PC-3 (cell line): ENCODE data around the gene ROR1. TPM values are rescaled to one million over a fixed set of nuclear protein-coding genes. Genes with fewer than 3 reads are reported as not detected.
A peak's percentile ranks its signal among the peaks of the same experiment; 100 is the strongest.

ENCODE experiments used
- ATAC-seq: fragments of 200-7000 bp; cut with Tn5 transposase; 2 replicates; pipeline ENCODE4 v1.9.1; 2020; ENCODE audit warnings: mild to moderate bottlenecking, moderate library complexity
- BruUV-seq: library from RNA; stranded (reverse); fragments of 400-500 nt; replicated peaks from 2 replicates; lab custom pipeline; 2021; lab: Mats Ljungman, UMichigan
- CTCF ChIA-PET: fragments of 300-600 bp; sonication (Branson Sonifier 250); formaldehyde crosslinking; loops from one replicate; lab custom pipeline; 2022; ENCODE audit warnings: antibody characterized with exemption; lab: Charles Lee
- POLR2A ChIA-PET: fragments of 300-600 bp; sonication (Branson Sonifier 250); formaldehyde crosslinking; loops from one replicate; lab custom pipeline; 2022; ENCODE audit warnings: antibody characterized with exemption; ENCODE audit not compliant: unreplicated experiment; lab: Charles Lee
- DNase-seq: peaks from one replicate; pipeline ENCODE4 v3.0.0-alpha.2; 2015
- H2AFZ ChIP-seq: fragments of 300-600 bp; sonication (generic); 2 replicates; pipeline ENCODE4 v1.6.0; 2016; ENCODE audit warnings: antibody characterized with exemption, low read length
- H3F3A ChIP-seq: fragments of 300-600 bp; sonication (generic); one replicate; pipeline ENCODE4 v1.6.0; 2017; ENCODE audit warnings: antibody characterized with exemption, low read length, control low read depth, mild to moderate bottlenecking; ENCODE audit not compliant: unreplicated experiment
- H3K27ac ChIP-seq: fragments of 300-600 bp; sonication (generic); 2 replicates; pipeline ENCODE4 v1.5.1; 2016; ENCODE audit warnings: mild to moderate bottlenecking, low read length
- H3K27me3 ChIP-seq: fragments of 300-600 bp; sonication (generic); 2 replicates; pipeline ENCODE4 v1.6.1; 2016; ENCODE audit warnings: low read length, mixed read lengths
- H3K36me3 ChIP-seq: fragments of 300-600 bp; sonication (generic); 2 replicates; pipeline ENCODE4 v1.6.1; 2016; ENCODE audit warnings: low read depth, mixed run types, low read length, mixed read lengths
- H3K4me1 ChIP-seq: fragments of 300-600 bp; sonication (generic); 2 replicates; pipeline ENCODE4 v1.5.1; 2016; ENCODE audit warnings: low read length; ENCODE audit not compliant: insufficient read depth
- H3K4me2 ChIP-seq: fragments of 300-600 bp; sonication (generic); 2 replicates; pipeline ENCODE4 v1.6.0; 2016; ENCODE audit warnings: low read length
- H3K4me3 ChIP-seq: fragments of 300-600 bp; sonication (generic); 2 replicates; pipeline ENCODE4 v1.5.1; 2016; ENCODE audit warnings: mild to moderate bottlenecking, low read length, mixed read lengths
- H3K79me2 ChIP-seq: fragments of 300-600 bp; sonication (generic); 2 replicates; pipeline ENCODE4 v1.6.1; 2017; ENCODE audit warnings: low read length, mixed read lengths
- H3K9ac ChIP-seq: fragments of 300-600 bp; sonication (generic); 2 replicates; pipeline ENCODE4 v1.6.0; 2016; ENCODE audit warnings: mild to moderate bottlenecking, low read length
- H3K9me2 ChIP-seq: fragments of 300-600 bp; sonication (generic); replicated peaks from 2 replicates; pipeline ENCODE4 v1.6.1; 2016; ENCODE audit warnings: mixed run types, low read length, mixed read lengths
- H3K9me3 ChIP-seq: fragments of 300-600 bp; sonication (generic); 2 replicates; pipeline ENCODE4 v1.6.1; 2016; ENCODE audit warnings: low read length, mixed read lengths
- H4K20me1 ChIP-seq: fragments of 300-600 bp; sonication (generic); 2 replicates; pipeline ENCODE4 v1.6.1; 2016; ENCODE audit warnings: low read length, mixed read lengths
- EZH2 ChIP-seq: fragments of 300-600 bp; sonication (generic); IDR thresholded peaks from one replicate; pipeline ENCODE4 v1.6.1; 2017; ENCODE audit warnings: antibody characterized with exemption, mild to moderate bottlenecking, low read length; ENCODE audit not compliant: unreplicated experiment
- EZH2phosphoT487 ChIP-seq: fragments of 300-600 bp; sonication (generic); IDR thresholded peaks from 2 replicates; pipeline ENCODE4 v1.6.1; 2018; ENCODE audit warnings: mild to moderate bottlenecking, antibody characterized with exemption, low read length, borderline replicate concordance
- intact Hi-C: fragments of 100-400 bp; cut with micrococcal nuclease; formaldehyde crosslinking; loops from 2 replicates; pipeline ENCODE4 v1.9.0; 2023
- total RNA-seq: library from RNA; depleted of rRNA; stranded (reverse); fragments of >200 nt; gene quantifications from 2 replicates; pipeline ENCODE4 v1.2.3, GENCODE V29; 2014
- TF ChIP-seq, protein P1 (sequence below): fragments of 300-600 bp; sonication (generic); conservative IDR thresholded peaks from 2 replicates; pipeline ENCODE4 v1.5.1; 2017; ENCODE audit warnings: antibody characterized with exemption, low read depth, mild to moderate bottlenecking, low read length

ROR1 gene
- total RNA-seq, 1 experiment from 2014 or later: 16.5 TPM

GRCh38 chr1:64186138-64186897 lies 412.5 kb downstream of the ROR1 start:
- Histone ChIP-seq H3K79me2 (no peaks in the 10 kb centered on the region), H3K27ac (no peak overlapping the region), H3K4me1 (peaks cover 32% of the 10 kb centered on the region), H3K9me3 (no peaks in the 10 kb centered on the region), H3F3A (no peaks in the 10 kb centered on the region), H3K9ac (no peak overlapping the region), H3K36me3 (no peaks in the 10 kb centered on the region), H3K9me2 (no peaks in the 10 kb centered on the region), H3K4me3 (no peak overlapping the region), H3K4me2 (no peak overlapping the region), H3K27me3 (no peaks in the 10 kb centered on the region), H4K20me1 (no peaks in the 10 kb centered on the region), H2AFZ (no peak overlapping the region)
- ATAC-seq: no peak
- BruUV-seq: no TSS peak
- CTCF ChIA-PET: no interaction called here
- no peak for TF ChIP-seq EZH2
- TF ChIP-seq EZH2phosphoT487: no peak
- TF ChIP-seq, protein P1, sequence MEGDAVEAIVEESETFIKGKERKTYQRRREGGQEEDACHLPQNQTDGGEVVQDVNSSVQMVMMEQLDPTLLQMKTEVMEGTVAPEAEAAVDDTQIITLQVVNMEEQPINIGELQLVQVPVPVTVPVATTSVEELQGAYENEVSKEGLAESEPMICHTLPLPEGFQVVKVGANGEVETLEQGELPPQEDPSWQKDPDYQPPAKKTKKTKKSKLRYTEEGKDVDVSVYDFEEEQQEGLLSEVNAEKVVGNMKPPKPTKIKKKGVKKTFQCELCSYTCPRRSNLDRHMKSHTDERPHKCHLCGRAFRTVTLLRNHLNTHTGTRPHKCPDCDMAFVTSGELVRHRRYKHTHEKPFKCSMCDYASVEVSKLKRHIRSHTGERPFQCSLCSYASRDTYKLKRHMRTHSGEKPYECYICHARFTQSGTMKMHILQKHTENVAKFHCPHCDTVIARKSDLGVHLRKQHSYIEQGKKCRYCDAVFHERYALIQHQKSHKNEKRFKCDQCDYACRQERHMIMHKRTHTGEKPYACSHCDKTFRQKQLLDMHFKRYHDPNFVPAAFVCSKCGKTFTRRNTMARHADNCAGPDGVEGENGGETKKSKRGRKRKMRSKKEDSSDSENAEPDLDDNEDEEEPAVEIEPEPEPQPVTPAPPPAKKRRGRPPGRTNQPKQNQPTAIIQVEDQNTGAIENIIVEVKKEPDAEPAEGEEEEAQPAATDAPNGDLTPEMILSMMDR: no peak
- intact Hi-C loops: no loop called here
- POLR2A ChIA-PET: no interaction called here
- DNase-seq: no peak

DNA sequence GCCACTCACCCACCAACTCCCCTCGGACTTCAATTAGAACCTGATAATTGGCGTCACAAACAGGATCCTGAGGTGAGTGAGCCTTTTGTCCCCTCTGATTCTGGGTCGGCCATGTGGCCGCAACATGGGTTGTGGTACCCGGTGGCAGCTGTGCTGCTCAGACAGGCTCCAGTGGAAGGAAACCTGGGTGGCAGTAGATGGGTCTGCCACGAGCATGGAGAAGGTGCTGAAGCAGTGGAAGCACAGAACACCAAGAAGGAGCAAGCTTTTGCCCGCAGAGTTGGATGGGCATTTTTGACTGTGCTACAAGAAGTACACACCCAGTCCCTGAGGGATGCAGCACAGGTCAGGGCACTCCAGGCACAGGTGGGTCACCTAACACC lies 413.1 kb downstream of the ROR1 start:
- intact Hi-C loops: no loop called here
- no peak overlapping the region for H2AFZ ChIP-seq
- no peaks in the 10 kb centered on the region for H3K36me3 ChIP-seq
- H3K4me1 ChIP-seq: peaks cover 32% of the 10 kb centered on the region
- H3K9me2 ChIP-seq: no peaks in the 10 kb centered on the region
- no peaks in the 10 kb centered on the region for H3K79me2 ChIP-seq
- DNase-seq: no peak
- no peak overlapping the region for H3K4me3 ChIP-seq
- H4K20me1 ChIP-seq: no peaks in the 10 kb centered on the region
- ChIA-PET CTCF (no interaction called here), POLR2A (no interaction called here)
- no peak overlapping the region for H3K4me2 ChIP-seq
- no TSS peak for BruUV-seq
- H3F3A ChIP-seq: no peaks in the 10 kb centered on the region
- TF ChIP-seq EZH2phosphoT487: no peak
- TF ChIP-seq, protein P1: no peak
- TF ChIP-seq EZH2: no peak
- no peak overlapping the region for H3K9ac ChIP-seq
- H3K27me3 ChIP-seq: no peaks in the 10 kb centered on the region
- H3K9me3 ChIP-seq: no peaks in the 10 kb centered on the region
- no peak overlapping the region for H3K27ac ChIP-seq
- ATAC-seq: no peak

DNA sequence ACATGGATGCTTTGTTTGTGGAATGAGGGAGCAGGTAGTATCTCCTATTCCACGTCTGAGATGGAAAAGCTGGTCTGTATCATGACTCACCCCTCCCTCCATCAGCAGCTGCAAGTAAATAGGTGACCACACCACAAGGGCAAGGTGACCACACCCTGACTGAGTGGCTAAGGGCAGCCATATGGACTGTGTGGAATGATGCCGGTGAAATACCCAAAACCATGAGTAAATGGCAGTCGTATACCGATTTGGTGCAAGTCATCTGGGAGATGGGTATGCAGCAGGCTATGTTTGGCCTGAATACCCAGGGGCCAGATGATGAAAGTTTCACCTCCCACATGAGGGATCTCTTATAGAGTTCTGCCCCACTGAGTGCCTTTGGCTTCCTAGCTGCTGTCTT lies 413.8 kb downstream of the ROR1 start:
- Histone ChIP-seq H2AFZ (no peak overlapping the region), H3F3A (no peaks in the 10 kb centered on the region), H3K4me2 (no peak overlapping the region), H3K9ac (no peak overlapping the region), H3K79me2 (no peaks in the 10 kb centered on the region), H3K36me3 (no peaks in the 10 kb centered on the region), H3K27me3 (no peaks in the 10 kb centered on the region), H3K4me3 (no peak overlapping the region), H3K27ac (no peak overlapping the region), H4K20me1 (no peaks in the 10 kb centered on the region), H3K4me1 (peaks cover 32% of the 10 kb centered on the region), H3K9me2 (no peaks in the 10 kb centered on the region), H3K9me3 (no peaks in the 10 kb centered on the region)
- ATAC-seq: no peak
- TF ChIP-seq, protein P1: no peak
- TF ChIP-seq EZH2phosphoT487: no peak
- no peak for TF ChIP-seq EZH2
- no TSS peak for BruUV-seq
- DNase-seq: peak; percentile 65
- POLR2A ChIA-PET: interaction anchor here (0.5 kb wide), 1 partner anchor 412 kb away, joined by 3 read pairs; no protein-coding TSS in a partner anchor
- intact Hi-C loops: no loop called here
- CTCF ChIA-PET: no interaction called here
